HG02840 (cell line): ENCODE results near the gene PCSK4.
"Not testable (repeated sequence)": the region's sequence is repeated elsewhere in the genome, so short reads cannot be mapped to it uniquely, and the experiment has no call there.

ENCODE experiments used
- ATAC-seq: cut with Tn5 transposase; IDR thresholded peaks from one replicate; pipeline ENCODE4 v1.9.1; 2021; ENCODE audit warnings: mild to moderate bottlenecking, moderate library complexity, moderate number of reproducible peaks; ENCODE audit not compliant: unreplicated experiment, low FRiP score

The PCSK4 gene

GRCh38 chr19:1505991-1506881 is 16.1 kb upstream of the PCSK4 start:
- no peak for ATAC-seq

DNA sequence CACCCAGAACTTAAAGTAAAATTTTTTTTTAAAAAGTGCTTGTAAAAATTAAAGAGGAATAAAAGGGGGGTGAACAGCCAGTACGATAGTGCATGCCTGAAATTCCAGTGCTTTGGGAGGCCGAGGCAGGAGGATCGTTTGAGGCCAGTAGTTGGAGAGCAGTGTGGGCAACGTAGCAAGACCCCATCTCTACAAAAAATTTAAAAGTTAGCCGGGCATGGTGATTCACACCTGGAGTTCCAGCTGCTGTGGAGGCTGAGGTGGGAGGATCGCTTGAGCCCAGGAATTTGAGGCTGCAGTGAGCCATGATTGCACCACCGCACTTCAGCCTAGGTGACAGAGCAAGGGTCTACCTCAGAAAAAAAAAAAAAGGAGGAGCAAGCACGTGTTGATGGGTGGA is 14.9 kb upstream of the PCSK4 start:
- no peak for ATAC-seq

- ATAC-seq, result no peak
Measured at GRCh38 chr19:1503925-1504773, 14.0 kb upstream of the PCSK4 start.

GRCh38 chr19:1503089-1503924 is 13.2 kb upstream of the PCSK4 start:
- ATAC-seq, result no peak

DNA sequence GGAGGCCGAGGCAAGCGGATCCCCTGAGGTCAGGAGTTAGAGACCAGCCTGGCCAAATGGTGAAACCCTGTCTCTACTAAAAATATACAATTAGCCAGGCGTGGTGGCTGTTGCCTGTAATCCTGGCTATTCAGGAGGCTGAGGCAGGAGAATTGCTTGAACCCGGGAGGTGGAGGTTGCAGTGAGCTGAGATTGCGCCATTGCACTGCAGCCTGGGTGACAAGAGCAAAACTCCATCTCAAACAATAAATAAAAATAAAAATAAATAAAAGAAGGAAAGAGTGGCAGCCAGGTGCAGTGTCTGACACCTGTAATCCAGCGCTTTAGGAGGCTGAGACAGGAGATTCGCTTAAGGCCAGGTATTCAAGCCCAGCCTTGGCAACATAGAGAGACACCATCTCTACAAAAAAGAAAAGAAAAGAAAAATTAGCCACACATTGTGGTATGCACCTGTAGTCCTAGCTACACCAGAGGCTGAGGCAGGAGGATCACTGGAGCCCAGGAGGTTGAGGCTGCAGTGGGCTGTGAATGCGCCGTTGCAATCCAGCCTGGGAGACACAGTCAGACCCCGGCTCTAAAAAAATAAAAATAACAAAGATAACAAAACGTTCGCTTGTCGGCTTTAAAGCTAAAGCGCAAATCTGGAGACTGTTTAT is 12.4 kb upstream of the PCSK4 start:
- no peak for ATAC-seq

DNA sequence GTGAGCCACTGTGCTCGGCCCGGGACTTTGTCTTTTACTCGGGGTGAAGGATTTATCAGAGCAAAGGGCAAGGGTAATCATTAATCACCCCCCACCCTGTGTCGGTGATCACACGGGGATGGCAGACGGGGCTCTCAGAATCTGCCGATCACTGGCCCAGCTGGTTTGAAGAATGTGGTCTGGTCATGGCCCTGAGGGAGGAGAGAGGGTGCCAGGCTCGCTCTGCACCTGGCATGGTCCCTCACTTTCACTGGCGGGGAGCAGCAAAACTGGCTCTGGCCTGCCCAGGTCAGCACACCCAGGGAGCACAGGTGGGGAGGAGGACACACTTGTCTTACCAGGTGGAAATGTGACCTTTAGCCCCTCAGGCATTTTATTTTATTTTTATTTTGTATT is 11.0 kb upstream of the PCSK4 start:
- no peak for ATAC-seq

DNA sequence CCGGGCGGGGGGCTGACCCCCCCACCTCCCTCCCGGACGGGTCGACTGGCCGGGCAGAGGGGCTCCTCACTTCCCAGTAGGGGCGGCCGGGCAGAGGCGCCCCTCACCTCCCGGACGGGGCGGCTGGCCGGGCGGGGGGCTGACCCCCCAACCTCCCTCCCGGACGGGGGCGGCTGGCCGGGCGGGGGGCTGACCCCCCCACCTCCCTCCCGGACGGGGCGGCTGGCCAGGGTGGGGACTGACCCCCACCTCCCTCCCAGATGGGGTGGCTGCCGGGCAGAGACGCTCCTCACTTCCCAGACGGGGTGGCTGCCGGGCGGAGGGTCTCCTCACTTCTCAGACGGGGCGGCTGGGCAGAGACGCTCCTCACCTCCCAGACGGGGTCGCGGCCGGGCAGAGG is 9.1 kb upstream of the PCSK4 start:
- ATAC-seq, result not testable (repeated sequence)

DNA sequence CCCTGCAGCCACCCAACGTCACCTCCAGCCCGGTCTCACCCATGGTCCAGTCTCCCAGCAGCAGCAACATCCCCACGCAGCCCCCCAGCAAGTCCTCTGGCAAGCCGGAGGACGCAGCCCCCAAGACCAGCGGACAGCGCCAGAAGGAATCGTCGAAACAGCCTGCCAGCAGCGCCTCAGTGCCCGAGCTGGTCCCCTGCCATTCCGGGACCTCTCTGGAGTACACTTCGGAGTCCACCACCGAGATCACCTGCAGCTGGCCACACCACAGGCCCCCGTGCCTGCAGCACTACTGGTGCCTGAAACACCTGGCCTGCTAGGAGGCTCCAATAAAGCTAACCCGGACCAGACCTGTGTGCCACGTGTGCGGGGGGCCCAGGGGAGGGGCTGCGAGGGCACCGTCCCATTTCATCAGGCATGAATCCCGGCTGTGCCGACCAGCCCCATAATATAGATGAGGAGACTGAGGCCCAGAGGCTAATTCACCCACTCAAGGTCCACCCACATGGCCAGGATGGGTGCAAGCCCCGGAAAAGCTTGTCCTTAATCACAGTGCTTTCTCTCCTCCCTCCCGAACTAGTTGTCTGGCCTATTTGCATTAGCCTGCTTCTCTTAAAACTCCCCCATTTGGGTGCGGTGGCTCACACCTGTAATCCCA is 7.6 kb upstream of the PCSK4 start:
- no peak for ATAC-seq

GRCh38 chr19:1496714-1497577 is 6.8 kb upstream of the PCSK4 start:
- no peak for ATAC-seq

DNA sequence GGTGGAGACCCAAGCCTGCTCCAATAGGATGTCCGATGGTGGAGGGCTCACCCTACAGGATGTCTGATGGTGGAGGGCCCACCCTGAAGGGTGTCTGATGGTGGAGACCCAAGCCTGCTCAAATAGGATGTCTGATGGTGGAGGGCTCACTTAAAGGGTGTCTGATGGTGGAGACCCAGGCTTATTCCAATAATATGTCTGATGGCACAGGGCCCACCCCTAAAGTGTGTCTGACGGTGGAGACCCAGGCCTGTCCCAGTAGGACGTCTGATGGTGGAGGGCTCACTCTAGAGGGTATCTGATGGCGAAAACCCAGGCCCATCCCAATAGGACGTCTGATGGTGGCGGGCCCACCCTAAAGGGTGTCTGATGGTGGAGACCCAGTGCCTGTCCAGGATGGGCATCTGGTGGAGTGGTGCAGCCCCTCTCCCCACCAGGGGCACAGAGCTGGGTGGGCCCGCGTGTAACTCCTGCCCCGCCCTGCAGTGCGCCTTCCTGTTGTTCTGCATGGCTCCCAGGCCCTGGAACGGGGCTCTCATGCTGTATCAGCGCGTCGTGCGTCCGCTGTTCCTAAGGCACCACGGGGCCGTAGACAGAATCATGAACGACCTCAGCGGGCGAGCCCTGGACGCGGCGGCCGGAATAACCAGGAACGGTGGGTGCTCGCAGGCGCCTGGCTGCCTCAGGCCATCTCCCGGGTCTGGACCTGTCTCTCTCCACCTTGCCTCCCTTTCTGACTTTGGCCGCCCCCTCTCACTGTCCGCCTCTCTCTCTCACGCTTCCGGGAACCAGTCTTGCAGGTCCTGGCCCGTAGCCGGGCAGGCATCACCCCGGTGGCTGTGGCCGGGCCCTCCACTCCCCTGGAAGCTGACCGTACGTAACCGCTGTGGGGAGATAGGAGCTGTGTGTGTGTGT is 5.9 kb upstream of the PCSK4 start:
- ATAC-seq, result no peak

DNA sequence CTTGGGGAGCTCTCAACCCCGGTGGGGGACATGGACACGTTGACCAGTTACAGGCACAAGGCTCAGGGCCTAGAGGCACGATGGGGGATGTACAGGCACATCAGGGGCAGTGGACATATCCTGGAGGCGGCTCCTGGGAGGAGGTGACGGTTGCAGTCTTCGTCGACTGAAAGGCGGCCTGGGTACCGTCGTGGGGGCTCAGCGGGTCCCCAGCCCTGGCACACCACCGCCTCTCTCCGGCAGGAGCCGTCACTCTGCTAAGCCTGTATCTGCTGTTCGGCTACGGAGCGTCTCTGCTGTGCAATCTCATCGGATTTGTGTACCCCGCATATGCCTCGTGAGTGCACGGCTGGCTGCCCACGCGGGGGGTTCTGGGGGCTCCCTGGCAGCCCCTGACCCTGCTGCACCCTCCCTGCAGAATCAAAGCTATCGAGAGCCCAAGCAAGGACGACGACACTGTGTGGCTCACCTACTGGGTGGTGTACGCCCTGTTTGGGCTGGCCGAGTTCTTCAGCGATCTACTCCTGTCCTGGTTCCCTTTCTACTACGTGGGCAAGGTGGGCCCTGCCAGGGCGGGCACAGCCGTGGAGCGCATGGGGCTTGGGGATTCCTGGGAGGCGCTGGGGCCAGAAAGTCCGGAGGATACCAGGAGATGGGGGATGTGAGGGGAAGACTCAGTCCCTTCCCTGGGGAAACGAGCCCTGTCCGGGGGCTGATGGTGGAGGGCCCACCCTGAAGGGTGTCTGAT is 5.1 kb upstream of the PCSK4 start:
- no peak for ATAC-seq

- ATAC-seq, result no peak
Measured at GRCh38 chr19:1494115-1494815, 4.1 kb upstream of the PCSK4 start.

DNA sequence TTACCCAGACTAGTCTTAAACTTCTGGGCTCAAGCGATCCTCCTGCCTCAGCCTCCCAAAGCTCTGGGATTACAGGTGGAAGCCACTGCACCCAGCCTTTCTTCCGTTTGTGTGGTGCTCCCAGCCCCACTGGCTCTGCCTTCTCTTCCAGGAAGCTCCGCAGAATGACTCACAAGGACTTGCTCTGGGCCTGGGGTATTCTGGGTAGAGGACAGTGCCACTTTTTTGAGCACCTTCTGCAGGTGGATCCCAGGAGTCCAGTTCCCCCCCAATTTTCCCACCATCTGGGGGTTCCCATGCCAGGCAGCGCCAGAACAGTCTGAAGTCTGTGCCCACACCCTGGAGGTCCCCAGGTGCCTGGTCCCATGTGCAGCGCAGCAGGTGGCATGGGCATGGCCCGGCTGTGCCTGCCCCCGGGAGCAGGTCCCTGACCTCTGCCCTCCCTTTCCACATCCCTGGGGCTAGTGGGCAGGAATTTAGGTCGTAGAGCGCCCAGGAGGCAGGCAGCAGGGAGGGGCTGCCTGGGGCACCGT is 2.4 kb upstream of the PCSK4 start:
- ATAC-seq, result no peak

DNA sequence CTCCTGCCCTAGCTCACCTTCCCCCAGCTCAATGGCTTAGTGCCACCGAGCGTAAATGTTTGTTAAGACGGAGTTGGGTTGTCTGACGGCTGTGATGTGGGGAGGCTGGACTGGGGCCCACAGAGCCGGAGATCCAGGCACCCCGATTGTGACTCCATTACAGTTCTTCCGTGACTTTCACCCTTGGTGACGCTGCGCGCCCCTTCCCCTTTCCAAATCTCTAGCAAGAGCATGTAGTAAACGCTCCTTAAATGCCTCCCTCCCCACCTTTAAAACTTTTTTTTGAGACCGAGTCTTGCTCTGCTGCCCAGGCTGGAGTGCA is 1.7 kb upstream of the PCSK4 start:
- ATAC-seq, result no peak

DNA sequence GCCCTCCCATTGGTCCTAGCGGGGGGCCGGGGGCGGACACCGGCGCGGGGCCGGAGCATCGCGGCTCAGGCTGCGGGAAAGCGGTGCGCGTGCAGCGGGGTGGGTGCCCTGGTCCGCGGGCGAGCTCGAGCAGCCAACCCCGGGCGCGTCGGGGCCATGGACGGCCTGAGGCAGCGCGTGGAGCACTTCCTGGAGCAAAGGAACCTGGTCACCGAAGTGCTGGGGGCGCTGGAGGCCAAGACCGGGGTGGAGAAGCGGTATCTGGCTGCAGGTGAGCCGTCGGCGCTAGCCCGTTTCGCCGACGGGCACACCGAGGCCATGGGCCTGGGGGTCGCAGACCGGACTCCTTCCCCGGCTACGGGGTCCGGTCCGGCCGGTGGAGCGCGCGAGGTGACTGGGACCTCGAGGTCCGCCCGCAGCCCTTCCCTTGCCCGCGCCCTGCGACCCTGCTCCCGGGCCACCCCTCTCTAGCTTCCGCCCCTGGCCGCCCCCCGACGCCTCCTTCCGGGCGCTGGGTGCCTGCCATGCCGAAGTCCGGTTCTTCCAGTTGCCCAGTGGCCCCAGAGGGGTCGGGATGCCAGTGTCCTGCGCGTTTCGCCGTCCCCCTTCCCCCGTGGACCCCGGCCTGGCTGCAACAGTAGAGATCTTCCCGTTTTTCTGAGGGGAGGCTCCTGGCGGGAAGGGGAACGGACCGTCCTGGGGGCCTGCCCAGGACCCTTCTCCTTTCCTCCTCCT is 1.1 kb upstream of the PCSK4 start, which contains the start of gene REEP6:
Gene REEP6, plus strand, starts transcription at position 68 of the 735 bp plus-strand sequence. Its CDS starts 89 bp downstream, at position 157.
- no peak for ATAC-seq
